ENCODE data around the gene MYO6.

MYO6 gene

DNA sequence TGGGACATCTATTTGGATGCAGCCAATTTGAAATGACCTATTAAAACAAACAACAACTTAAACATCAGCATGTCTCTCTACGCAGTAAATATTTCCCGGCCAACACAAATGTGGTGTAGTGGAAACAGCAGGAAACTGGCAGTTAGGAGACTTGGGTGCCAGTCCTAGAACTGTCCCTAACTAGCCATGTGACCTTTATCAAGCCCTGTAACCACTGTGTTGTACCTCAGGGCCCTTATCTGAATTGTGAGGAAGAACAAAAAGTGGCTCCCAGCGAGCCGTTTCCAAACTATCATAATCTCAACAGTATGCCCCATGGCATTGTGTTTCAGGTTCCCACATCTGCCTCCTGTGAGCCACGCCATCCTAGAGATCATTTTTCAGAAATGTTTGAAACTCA, 198.9 kb downstream of the MYO6 start:
- Mint-ChIP-seq H3K4me1 (peaks cover 5% of the 10 kb centered on the region), H3K27me3 (ENCODE audit: low read depth) (peaks cover 35% of the 10 kb centered on the region), H3K27ac (no peak overlapping the region), H3K36me3 (ENCODE audit: low read depth) (no peaks in the 10 kb centered on the region), H3K9me3 (no peaks in the 10 kb centered on the region), H3K4me3 (no peak overlapping the region)
- no peak for TF ChIP-seq CTCF (IDR thresholded peaks at IDR 0.05; ENCODE audit: unreplicated experiment in 3 of 3)

GRCh38 chr6:75952128-75952527, 203.1 kb downstream of the MYO6 start:
- Mint-ChIP-seq H3K36me3 (ENCODE audit: low read depth) (no peaks in the 10 kb centered on the region), H3K27me3 (ENCODE audit: low read depth) (peaks cover 8% of the 10 kb centered on the region), H3K4me1 (peaks cover 5% of the 10 kb centered on the region), H3K9me3 (peaks cover 15% of the 10 kb centered on the region), H3K27ac (no peak overlapping the region), H3K4me3 (no peak overlapping the region)
- no peak for TF ChIP-seq CTCF (IDR thresholded peaks at IDR 0.05; ENCODE audit: unreplicated experiment in 3 of 3)

GRCh38 chr6:75963569-75963968, 214.5 kb downstream of the MYO6 start:
- Mint-ChIP-seq H3K27me3 (ENCODE audit: low read depth) (no peaks in the 10 kb centered on the region), H3K9me3 (peaks cover 4% of the 10 kb centered on the region), H3K4me3 (no peak overlapping the region), H3K4me1 (no peaks in the 10 kb centered on the region), H3K27ac (no peak overlapping the region), H3K36me3 (ENCODE audit: low read depth) (peaks cover 1% of the 10 kb centered on the region)
- no peak for TF ChIP-seq CTCF (IDR thresholded peaks at IDR 0.05; ENCODE audit: unreplicated experiment in 3 of 3)

DNA sequence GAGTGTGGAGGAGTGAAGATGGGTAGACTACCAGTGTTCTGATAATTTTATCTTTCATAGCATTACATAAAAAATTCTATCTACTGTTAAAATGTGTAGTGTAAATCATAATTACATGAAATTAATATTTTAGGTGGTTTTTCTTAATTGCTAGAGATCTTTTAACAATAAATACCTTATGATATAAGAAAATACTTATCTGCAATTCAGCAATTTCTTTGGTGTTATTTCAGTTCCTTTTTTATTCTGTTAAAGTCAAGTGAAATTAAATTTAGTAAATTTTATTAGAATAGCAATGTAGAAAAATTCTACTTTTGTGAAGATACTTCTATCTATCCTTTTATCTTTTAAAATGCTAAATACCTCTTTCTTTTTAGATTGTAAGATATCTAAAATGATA, 219.1 kb downstream of the MYO6 start:
- H3K27ac Mint-ChIP-seq = peak overlapping the region in 1 of 3 experiments; percentile 3
- H3K27me3 Mint-ChIP-seq (ENCODE audit: low read depth) = no peaks in the 10 kb centered on the region
- no peaks in the 10 kb centered on the region for H3K36me3 Mint-ChIP-seq (ENCODE audit: low read depth)
- H3K4me1 Mint-ChIP-seq = no peaks in the 10 kb centered on the region
- no peak overlapping the region for H3K4me3 Mint-ChIP-seq
- no peak for TF ChIP-seq CTCF (IDR thresholded peaks at IDR 0.05; ENCODE audit: unreplicated experiment in 3 of 3)
- H3K9me3 Mint-ChIP-seq = no peaks in the 10 kb centered on the region

All from nephron (organoid).